ENCODE results near the gene GFI1. TPM values are rescaled to one million over a fixed set of nuclear protein-coding genes. Genes with fewer than 3 reads are reported as not detected.
A peak's percentile ranks its signal among the peaks of the same experiment; 100 is the strongest.

The GFI1 gene
- total RNA-seq, 4 donors from 2014 or later, result 0.27 to 0.91 (median 0.36) TPM; not detected in 1

GRCh38 chr1:92485381-92486250 is 1.1 kb downstream of the GFI1 start:
- DNase-seq (ENCODE audit: low spot score in 2 of 2), result no peak
- peak overlapping the region; percentile 43 for H3K4me3 ChIP-seq (ENCODE audit: low read depth, poor library complexity, severe bottlenecking)
- intact Hi-C loops (cut with DNase I; ENCODE audit: low total_unique reads), result no loop called here
- WGBS, 2 donors, result 1 to 2% methylated on average over 34 to 68 of the region's 82 CpGs
- TF ChIP-seq, protein P1, sequence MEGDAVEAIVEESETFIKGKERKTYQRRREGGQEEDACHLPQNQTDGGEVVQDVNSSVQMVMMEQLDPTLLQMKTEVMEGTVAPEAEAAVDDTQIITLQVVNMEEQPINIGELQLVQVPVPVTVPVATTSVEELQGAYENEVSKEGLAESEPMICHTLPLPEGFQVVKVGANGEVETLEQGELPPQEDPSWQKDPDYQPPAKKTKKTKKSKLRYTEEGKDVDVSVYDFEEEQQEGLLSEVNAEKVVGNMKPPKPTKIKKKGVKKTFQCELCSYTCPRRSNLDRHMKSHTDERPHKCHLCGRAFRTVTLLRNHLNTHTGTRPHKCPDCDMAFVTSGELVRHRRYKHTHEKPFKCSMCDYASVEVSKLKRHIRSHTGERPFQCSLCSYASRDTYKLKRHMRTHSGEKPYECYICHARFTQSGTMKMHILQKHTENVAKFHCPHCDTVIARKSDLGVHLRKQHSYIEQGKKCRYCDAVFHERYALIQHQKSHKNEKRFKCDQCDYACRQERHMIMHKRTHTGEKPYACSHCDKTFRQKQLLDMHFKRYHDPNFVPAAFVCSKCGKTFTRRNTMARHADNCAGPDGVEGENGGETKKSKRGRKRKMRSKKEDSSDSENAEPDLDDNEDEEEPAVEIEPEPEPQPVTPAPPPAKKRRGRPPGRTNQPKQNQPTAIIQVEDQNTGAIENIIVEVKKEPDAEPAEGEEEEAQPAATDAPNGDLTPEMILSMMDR (IDR thresholded peaks at IDR 0.05), result no peak
- TF ChIP-seq POLR2A (IDR thresholded peaks at IDR 0.05), result no peak

GRCh38 chr1:92484472-92485380 is 2.0 kb downstream of the GFI1 start:
- 1 to 2% methylated on average over 33 to 58 of the region's 65 CpGs for WGBS, 2 donors
- DNase-seq (ENCODE audit: low spot score in 2 of 2), result no peak
- TF ChIP-seq POLR2A (IDR thresholded peaks at IDR 0.05), result no peak
- TF ChIP-seq, protein P1 (IDR thresholded peaks at IDR 0.05), result no peak
- intact Hi-C loops (cut with DNase I; ENCODE audit: low total_unique reads), result no loop called here
- peak overlapping the region; percentile 21 for H3K4me3 ChIP-seq (ENCODE audit: low read depth, poor library complexity, severe bottlenecking)

GRCh38 chr1:92483610-92484471 is 2.9 kb downstream of the GFI1 start:
- peak overlapping the region; percentile 10 for H3K4me3 ChIP-seq (ENCODE audit: low read depth, poor library complexity, severe bottlenecking)
- intact Hi-C loops (cut with DNase I; ENCODE audit: low total_unique reads), result no loop called here
- 2 to 3% methylated on average over 41 to 48 of the region's 56 CpGs for WGBS, 2 donors
- no peak for TF ChIP-seq POLR2A (IDR thresholded peaks at IDR 0.05)
- TF ChIP-seq, protein P1 (IDR thresholded peaks at IDR 0.05), result no peak
- DNase-seq (ENCODE audit: low spot score in 2 of 2), result no peak

- TF ChIP-seq, protein P1 (IDR thresholded peaks at IDR 0.05), result no peak
- no peak for TF ChIP-seq POLR2A (IDR thresholded peaks at IDR 0.05)
- DNase-seq (ENCODE audit: low spot score in 2 of 2), result no peak
- intact Hi-C loops (cut with DNase I; ENCODE audit: low total_unique reads), result no loop called here
- H3K4me3 ChIP-seq (ENCODE audit: low read depth, poor library complexity, severe bottlenecking), result no peak overlapping the region
- WGBS, 2 donors, result 2 to 4% methylated on average over 53 to 62 of the region's 62 CpGs
These were observed 3.8 kb downstream of the GFI1 start for GRCh38 chr1:92482665-92483609.

All from lower leg skin (tissue), 4 donors.